Stimulated activated CD4-positive, alpha-beta T cell treated with anti-CD3 and anti-CD28 coated beads, Interleukin-4, amount 100 ng/mL, for 48 hours (primary cell): Measurements from ENCODE around the gene AKR1C1.
"Not testable (repeated sequence)": the region's sequence is repeated elsewhere in the genome, so short reads cannot be mapped to it uniquely, and the experiment has no call there.

Source experiments
- DNase-seq, 2 donors: peaks; one replicate each; pipeline ENCODE4 v3.0.0-alpha.2; 2020; ENCODE audit warnings: low read depth in 2 of 2

The AKR1C1 gene

GRCh38 chr10:4983615-4984216 is 20.5 kb downstream of the AKR1C1 start:
- no peak for DNase-seq

GRCh38 chr10:4984223-4984622 is 21.0 kb downstream of the AKR1C1 start:
- DNase-seq, result no peak

- DNase-seq, result no peak
Measured at GRCh38 chr10:4984971-4985594, 21.9 kb downstream of the AKR1C1 start.

GRCh38 chr10:4988000-4988641 is 24.9 kb downstream of the AKR1C1 start:
- DNase-seq, result not testable (repeated sequence)

- DNase-seq, result no peak
Measured at GRCh38 chr10:4990217-4990616, 27.0 kb downstream of the AKR1C1 start.

- DNase-seq, result not testable (repeated sequence)
Measured at GRCh38 chr10:4991463-4991862, 28.2 kb downstream of the AKR1C1 start.

GRCh38 chr10:4992564-4992963 is 29.3 kb downstream of the AKR1C1 start:
- not testable (repeated sequence) for DNase-seq

GRCh38 chr10:4994260-4994659 is 31.0 kb downstream of the AKR1C1 start:
- DNase-seq, result not testable (repeated sequence)

- no peak for DNase-seq
Measured at GRCh38 chr10:4998671-4999070, 35.5 kb downstream of the AKR1C1 start.

- no peak for DNase-seq
Measured at GRCh38 chr10:5002013-5002727, 39.0 kb downstream of the AKR1C1 start.

- not testable (repeated sequence) for DNase-seq
Measured at GRCh38 chr10:5003127-5004029, 40.2 kb downstream of the AKR1C1 start, which contains the start of gene AKR1C2. Gene AKR1C2, minus strand, starts transcription at chr10:5003857. Its CDS starts 22 bp downstream, at chr10:5003835.

- DNase-seq, result not testable (repeated sequence)
Measured at GRCh38 chr10:5004030-5004385, 40.8 kb downstream of the AKR1C1 start.

GRCh38 chr10:5004501-5004900 is 41.3 kb downstream of the AKR1C1 start:
- DNase-seq, result not testable (repeated sequence)

GRCh38 chr10:5008857-5009548 is 45.8 kb downstream of the AKR1C1 start:
- not testable (repeated sequence) for DNase-seq

GRCh38 chr10:5010043-5010442 is 46.8 kb downstream of the AKR1C1 start:
- not testable (repeated sequence) for DNase-seq

- not testable (repeated sequence) for DNase-seq
Measured at GRCh38 chr10:5011392-5011791, 48.2 kb downstream of the AKR1C1 start.

- DNase-seq, result no peak
Measured at GRCh38 chr10:5012595-5012994, 49.4 kb downstream of the AKR1C1 start.

- no peak for DNase-seq
Measured at GRCh38 chr10:5013385-5013784, 50.2 kb downstream of the AKR1C1 start.

GRCh38 chr10:5014200-5014910 is 51.1 kb downstream of the AKR1C1 start:
- not testable (repeated sequence) for DNase-seq

- no peak for DNase-seq
Measured at GRCh38 chr10:5014936-5015335, 51.7 kb downstream of the AKR1C1 start.
